ENCODE data around the gene BRAT1.
"Not testable (repeated sequence)": the region's sequence is repeated elsewhere in the genome, so short reads cannot be mapped to it uniquely, and the experiment has no call there.

The BRAT1 gene

DNA sequence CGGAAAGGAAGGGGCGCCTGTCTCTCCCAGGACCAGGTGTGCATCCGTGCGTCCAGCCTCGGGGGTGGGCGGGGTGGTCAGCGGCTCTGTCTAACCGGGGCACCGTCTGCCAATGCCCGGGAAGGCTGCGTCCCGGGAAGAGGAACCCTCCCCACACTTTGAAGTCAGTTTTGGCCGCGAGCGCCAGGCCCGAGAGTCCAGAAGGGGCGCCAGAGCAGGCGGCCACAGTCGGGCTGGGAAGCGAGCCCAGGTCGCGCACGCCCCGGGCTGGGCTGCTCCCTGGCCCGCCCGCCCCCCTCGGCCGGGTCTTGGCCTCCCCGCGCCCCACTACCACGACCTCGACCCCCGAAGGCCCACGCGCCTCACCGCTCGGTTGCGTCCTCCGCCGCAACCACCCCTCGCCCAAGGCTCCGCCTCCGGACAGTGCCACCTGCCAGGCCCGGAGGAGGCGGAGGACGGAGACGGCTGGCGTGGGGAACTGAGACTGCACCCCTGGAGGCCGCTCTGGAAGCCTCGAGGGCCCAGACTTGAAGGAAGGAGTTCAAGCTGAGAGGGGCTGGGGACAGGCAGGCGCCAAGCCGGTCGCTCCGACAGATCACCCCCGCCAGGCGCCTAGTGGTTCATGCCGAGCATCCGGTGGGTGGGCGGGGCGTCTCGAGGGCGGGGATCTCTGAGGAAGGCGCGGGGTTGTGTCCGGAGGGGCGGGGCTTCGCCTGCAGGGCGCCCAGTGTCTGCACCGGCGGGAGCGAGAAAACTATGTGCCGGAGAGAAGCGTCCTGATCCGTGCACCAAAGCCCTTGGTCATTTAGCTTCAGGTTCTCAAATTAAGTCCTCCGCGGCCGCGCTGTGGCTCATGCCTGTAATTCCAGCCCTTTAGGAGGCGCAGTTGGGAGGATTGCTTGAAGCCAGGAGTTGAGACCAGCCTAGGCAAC is at the start of gene BRAT1:
Gene BRAT1, minus strand, starts transcription at position 404 of the 932 bp plus-strand sequence. CDS start 1,093 bp downstream, outside the sequence.
- FAIRE-seq (peak; percentile 96), DNase-seq (ENCODE audit: low spot score) (peak; percentile 100)

DNA sequence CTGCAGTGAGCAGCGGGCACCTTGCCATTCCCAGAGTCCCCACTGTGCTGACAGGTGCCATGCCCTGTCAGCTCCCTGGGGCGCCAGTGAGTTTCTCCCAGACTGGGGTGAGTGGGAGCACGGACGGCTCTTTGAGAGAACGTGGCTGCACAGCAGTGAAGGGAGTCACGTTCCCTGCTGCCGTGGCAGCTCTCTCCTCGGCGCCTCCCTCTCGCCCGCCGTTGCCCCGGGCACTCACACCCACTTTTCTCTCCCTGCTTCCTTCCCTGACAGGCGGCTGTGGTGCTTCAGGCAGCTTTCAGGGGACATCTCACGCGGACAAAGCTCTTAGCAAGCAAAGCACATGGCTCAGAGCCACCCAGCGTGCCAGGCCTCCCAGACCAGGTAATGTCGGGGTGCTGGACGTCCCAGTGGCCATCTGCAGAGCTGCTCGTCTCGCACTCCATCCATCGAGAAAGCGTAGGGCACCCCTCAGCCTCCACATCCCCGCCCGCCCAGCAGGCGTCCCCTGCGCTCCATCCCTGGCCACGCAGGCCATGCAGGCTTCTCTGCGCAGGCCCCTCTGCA is 49.4 kb upstream of the BRAT1 start:
- FAIRE-seq, result peak; percentile 95
- DNase-seq (ENCODE audit: low spot score), result no peak

- FAIRE-seq (peak; percentile 97), DNase-seq (ENCODE audit: low spot score) (no peak)
These were observed 48.0 kb upstream of the BRAT1 start for GRCh38 chr7:2603044-2603965.

GRCh38 chr7:2602406-2603043 is 47.2 kb upstream of the BRAT1 start:
- DNase-seq (ENCODE audit: low spot score), result no peak
- no peak for FAIRE-seq

- DNase-seq (ENCODE audit: low spot score), result no peak
- FAIRE-seq, result no peak
These were observed 46.6 kb upstream of the BRAT1 start for GRCh38 chr7:2601907-2602306.

DNA sequence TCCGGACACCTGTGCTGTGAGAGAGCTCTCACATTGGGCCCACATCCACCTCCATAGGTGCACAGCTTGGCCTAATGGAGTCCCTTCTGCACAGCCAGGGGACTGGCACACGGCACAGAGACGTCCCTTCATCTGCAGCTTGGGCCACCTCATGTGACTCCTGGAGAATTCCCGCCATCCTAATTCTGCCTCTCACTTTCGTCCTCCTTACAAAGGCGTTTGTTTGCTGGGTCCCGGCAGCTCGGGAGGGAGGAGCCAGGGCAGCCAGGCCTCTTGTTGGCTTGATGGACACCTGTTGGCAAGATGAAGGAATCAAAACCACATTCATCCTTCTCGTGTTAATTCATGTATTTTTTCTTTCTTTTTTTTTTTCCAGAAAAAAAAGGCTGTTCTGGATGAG is 45.7 kb upstream of the BRAT1 start:
- DNase-seq (ENCODE audit: low spot score) (no peak), FAIRE-seq (peak; percentile 65)

GRCh38 chr7:2598154-2598823 is 43.0 kb upstream of the BRAT1 start:
- DNase-seq (ENCODE audit: low spot score) (no peak), FAIRE-seq (peak; percentile 72)

DNA sequence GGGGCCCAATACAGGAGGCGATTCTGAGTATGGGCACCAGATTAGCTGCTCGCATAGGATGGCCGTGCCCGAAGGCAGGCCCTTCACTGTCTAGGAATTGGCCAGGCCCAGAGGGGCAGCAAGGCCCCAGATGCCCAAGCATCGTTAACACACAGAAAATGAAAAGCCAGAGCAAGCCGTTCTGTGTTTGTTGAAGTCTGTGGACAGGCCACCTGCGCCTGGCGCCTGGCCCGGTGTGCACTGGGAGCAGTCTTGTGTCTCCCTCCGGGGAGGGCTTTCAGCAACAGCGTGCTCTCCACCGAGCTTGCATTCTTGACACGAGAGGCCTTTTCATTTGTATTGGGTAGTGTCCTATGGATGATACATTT is 41.9 kb upstream of the BRAT1 start:
- DNase-seq (ENCODE audit: low spot score), result no peak
- peak; percentile 30 for FAIRE-seq

DNA sequence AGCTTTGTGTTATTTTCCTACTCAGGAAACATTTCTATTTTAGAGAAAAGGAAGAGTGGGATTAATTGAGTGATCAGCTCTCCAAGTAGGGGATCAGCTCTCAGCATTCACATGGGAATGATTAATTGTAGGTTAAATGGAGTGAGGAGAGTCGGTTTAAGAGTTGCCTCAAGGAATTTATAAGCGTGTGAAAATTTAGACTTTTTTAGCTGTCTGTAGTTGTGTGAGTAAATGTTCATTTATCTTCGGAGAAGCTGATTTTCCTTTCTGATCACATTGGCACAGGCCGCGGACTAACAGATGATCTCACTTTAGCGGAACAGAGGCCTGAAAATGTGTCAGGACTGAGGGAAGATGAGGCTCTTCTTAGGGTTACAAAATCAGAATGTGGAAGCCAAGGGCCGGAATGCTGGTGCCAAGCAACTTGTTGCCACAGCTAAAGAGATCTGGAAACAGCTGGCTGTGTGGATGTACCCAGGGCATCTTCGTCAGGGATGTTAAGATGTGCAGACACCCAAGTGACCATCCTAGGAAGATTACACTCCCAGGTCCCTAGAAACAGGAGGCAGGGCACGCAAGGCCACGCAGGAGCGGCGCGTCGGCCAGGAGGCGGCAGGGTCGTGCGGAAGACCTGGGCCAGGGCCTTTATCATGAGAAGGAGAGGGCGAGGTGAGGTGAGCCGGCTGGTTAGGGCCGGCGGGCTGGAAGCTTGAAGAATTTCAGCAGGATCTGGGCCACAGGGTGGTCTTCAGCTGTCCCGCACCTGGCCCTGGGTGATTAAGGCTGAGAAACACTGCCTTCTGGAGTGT is 41.3 kb upstream of the BRAT1 start:
- FAIRE-seq, result peak; percentile 48

GRCh38 chr7:2595258-2595860 is 40.0 kb upstream of the BRAT1 start:
- FAIRE-seq, result no peak

More for the DNA sequence above, 41.3 kb upstream of the BRAT1 start:
- DNase-seq (ENCODE audit: low spot score), result no peak

GRCh38 chr7:2594599-2594998 is 39.3 kb upstream of the BRAT1 start:
- DNase-seq (ENCODE audit: low spot score), result no peak
- peak; percentile 5 for FAIRE-seq

More at GRCh38 chr7:2595258-2595860, 40.0 kb upstream of the BRAT1 start:
- DNase-seq (ENCODE audit: low spot score), result no peak

DNA sequence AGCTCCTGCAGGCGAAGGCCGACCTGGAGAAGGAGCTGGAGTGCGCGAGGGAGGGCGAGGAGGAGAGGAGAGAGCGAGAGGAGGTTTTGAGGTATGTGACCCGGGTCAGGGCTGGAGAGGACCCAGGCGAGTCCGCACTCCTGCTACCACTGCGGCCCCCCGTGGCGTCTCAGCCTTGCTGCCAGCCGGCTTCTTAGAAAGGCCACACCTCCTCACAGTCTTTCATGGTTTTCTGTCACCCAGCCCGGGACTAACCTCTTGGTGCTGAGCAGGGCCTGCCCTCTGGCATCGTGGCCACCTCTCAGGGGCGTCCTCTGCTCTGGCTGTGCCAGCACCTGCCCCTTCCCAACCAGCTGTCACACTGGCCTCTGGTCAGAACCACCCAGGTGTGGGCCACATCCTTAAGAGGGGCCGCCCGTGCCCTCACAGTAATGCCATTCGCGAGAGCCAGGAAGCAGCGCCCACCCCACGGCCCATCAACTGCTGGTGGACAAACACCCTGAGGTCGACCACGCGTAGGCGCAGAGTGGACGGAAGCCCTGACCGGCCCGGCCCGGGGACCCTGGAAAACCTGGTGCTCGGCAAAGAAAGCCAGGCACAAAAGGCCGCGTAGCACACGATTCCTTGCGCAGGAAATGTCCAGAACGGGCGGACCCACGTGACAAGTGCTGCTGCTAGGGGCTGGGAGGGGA is 37.9 kb upstream of the BRAT1 start:
- FAIRE-seq (peak; percentile 66), DNase-seq (ENCODE audit: low spot score) (no peak)

- no peak for FAIRE-seq
These were observed 37.1 kb upstream of the BRAT1 start for GRCh38 chr7:2592375-2592865.

DNA sequence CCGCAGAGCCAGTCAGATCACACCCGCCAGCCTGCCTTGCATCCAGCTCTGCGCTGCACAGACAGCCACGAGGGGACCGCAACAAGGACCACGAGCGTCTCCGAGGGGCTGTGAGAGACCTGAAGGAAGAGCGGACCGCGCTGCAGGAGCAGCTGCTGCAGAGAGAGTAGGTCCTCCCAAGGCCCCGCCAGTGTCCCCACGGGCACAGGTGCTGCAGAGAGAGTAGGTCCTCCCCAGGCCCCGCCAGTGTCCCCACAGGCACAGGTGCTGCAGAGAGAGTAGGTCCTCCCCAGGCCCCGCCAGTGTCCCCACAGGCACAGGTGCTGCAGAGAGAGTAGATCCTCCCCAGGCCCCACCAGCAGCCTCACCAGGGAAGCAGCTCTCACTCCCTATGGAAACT is 34.6 kb upstream of the BRAT1 start:
- DNase-seq (ENCODE audit: low spot score), result not testable (repeated sequence)
- peak; percentile 89 for FAIRE-seq

More at GRCh38 chr7:2592375-2592865, 37.1 kb upstream of the BRAT1 start:
- DNase-seq (ENCODE audit: low spot score), result no peak

GRCh38 chr7:2589341-2589740 is 34.0 kb upstream of the BRAT1 start:
- DNase-seq (ENCODE audit: low spot score) (no peak), FAIRE-seq (peak; percentile 73)

GRCh38 chr7:2587778-2588177 is 32.5 kb upstream of the BRAT1 start:
- DNase-seq (ENCODE audit: low spot score), result no peak
- peak; percentile 87 for FAIRE-seq

DNA sequence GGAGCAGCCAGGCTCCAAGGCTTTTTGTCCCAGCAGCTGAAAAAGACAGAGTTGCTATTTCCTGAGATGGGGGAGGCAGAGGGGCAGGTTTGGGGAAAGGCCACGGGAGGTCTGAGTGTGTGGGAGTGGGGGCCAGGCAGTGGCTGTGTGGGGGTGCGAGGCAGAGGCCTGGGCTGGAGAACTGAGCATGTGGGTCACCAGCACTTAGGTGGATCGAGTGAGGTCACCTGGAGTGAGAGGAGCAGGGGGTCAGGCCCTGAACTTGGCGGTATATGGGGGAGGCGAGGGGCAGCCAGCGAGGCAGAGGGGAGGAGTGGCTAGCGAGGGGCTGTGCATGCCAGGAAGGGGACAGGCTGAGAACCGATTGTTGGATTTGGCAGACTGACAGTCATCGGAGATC is 31.8 kb upstream of the BRAT1 start:
- no peak for DNase-seq (ENCODE audit: low spot score)
- no peak for FAIRE-seq

GRCh38 chr7:2586326-2587020 is 31.1 kb upstream of the BRAT1 start:
- DNase-seq (ENCODE audit: low spot score), result no peak
- FAIRE-seq, result peak; percentile 65
